ENCODE results near the gene COCH.
"Not testable (repeated sequence)": the region's sequence is repeated elsewhere in the genome, so short reads cannot be mapped to it uniquely, and the experiment has no call there.

COCH gene

GRCh38 chr14:30906752-30907658, 32.6 kb downstream of the COCH start:
- peak; percentile 51 for DNase-seq
- in situ Hi-C loops (cut with MboI; ENCODE audit: low pct_unique_long_range_greater_than_20kb, low sequenced_read_pairs), result no loop called here

GRCh38 chr14:30907659-30908057, 33.3 kb downstream of the COCH start:
- in situ Hi-C loops (cut with MboI; ENCODE audit: low pct_unique_long_range_greater_than_20kb, low sequenced_read_pairs), result no loop called here
- DNase-seq, result no peak

- in situ Hi-C loops (cut with MboI; ENCODE audit: low pct_unique_long_range_greater_than_20kb, low sequenced_read_pairs), result no loop called here
These were observed 34.5 kb downstream of the COCH start for GRCh38 chr14:30908826-30909225.

GRCh38 chr14:30914812-30915211, 40.5 kb downstream of the COCH start:
- in situ Hi-C loops (cut with MboI; ENCODE audit: low pct_unique_long_range_greater_than_20kb, low sequenced_read_pairs), result no loop called here
- DNase-seq, result no peak

More at GRCh38 chr14:30908826-30909225, 34.5 kb downstream of the COCH start:
- DNase-seq, result no peak

- DNase-seq, result no peak
- in situ Hi-C loops (cut with MboI; ENCODE audit: low pct_unique_long_range_greater_than_20kb, low sequenced_read_pairs), result no loop called here
These were observed 41.2 kb downstream of the COCH start for GRCh38 chr14:30915596-30915995.

- in situ Hi-C loops (cut with MboI; ENCODE audit: low pct_unique_long_range_greater_than_20kb, low sequenced_read_pairs), result no loop called here
- DNase-seq, result peak; percentile 10
These were observed 46.9 kb downstream of the COCH start for GRCh38 chr14:30921305-30921704.

- in situ Hi-C loops (cut with MboI; ENCODE audit: low pct_unique_long_range_greater_than_20kb, low sequenced_read_pairs), result no loop called here
- no peak for DNase-seq
These were observed 47.4 kb downstream of the COCH start for GRCh38 chr14:30921788-30922187.

GRCh38 chr14:30925254-30925653, 50.9 kb downstream of the COCH start:
- no peak for DNase-seq
- in situ Hi-C loops (cut with MboI; ENCODE audit: low pct_unique_long_range_greater_than_20kb, low sequenced_read_pairs), result no loop called here

GRCh38 chr14:30928462-30928861, 54.1 kb downstream of the COCH start:
- peak; percentile 16 for DNase-seq
- in situ Hi-C loops (cut with MboI; ENCODE audit: low pct_unique_long_range_greater_than_20kb, low sequenced_read_pairs), result no loop called here

GRCh38 chr14:30933937-30934336, 59.6 kb downstream of the COCH start:
- in situ Hi-C loops (cut with MboI; ENCODE audit: low pct_unique_long_range_greater_than_20kb, low sequenced_read_pairs); DNase-seq: not testable (repeated sequence)

GRCh38 chr14:30935445-30935844, 61.1 kb downstream of the COCH start:
- no peak for DNase-seq
- in situ Hi-C loops (cut with MboI; ENCODE audit: low pct_unique_long_range_greater_than_20kb, low sequenced_read_pairs), result no loop called here

- in situ Hi-C loops (cut with MboI; ENCODE audit: low pct_unique_long_range_greater_than_20kb, low sequenced_read_pairs), result no loop called here
- DNase-seq, result no peak
These were observed 64.3 kb downstream of the COCH start for GRCh38 chr14:30938617-30939016.
